Measurements from ENCODE around the gene INTS3. TPM values are rescaled to one million over a fixed set of nuclear protein-coding genes. Genes with fewer than 3 reads are reported as not detected.

Gene INTS3
- total RNA-seq, 2 donors from 2014 or later = 41.4 to 49.0 TPM

GRCh38 chr1:153790313-153790965 lies 62.6 kb downstream of the INTS3 start:
- intact Hi-C loops (cut with DNase I) = loop anchor here (10.0 kb wide), 2 partner anchors 154 to 194 kb away; partner anchors contain the start of genes DENND4B (in 1 of the 2) and RAB13 (in 1 of the 2)
- DNase-seq (ENCODE audit: low spot score) = peak; percentile 95

- intact Hi-C loops (cut with DNase I) = loop anchor here (10.0 kb wide), 2 partner anchors 154 to 194 kb away; partner anchors contain the start of genes DENND4B (in 1 of the 2) and RAB13 (in 1 of the 2)
- peak; percentile 84 for DNase-seq (ENCODE audit: low spot score)
Observed at GRCh38 chr1:153790966-153791647, 63.3 kb downstream of the INTS3 start.

- intact Hi-C loops (cut with DNase I) = loop anchor here (10.0 kb wide), 2 partner anchors 153 to 193 kb away; partner anchors contain the start of genes DENND4B (in 1 of the 2) and RAB13 (in 1 of the 2)
Observed at GRCh38 chr1:153791648-153792253, 63.9 kb downstream of the INTS3 start.

GRCh38 chr1:153792631-153793041 lies 64.8 kb downstream of the INTS3 start:
- peak; percentile 58 for DNase-seq (ENCODE audit: low spot score)

More at GRCh38 chr1:153791648-153792253, 63.9 kb downstream of the INTS3 start:
- peak; percentile 73 for DNase-seq (ENCODE audit: low spot score)

GRCh38 chr1:153793261-153793972 lies 65.6 kb downstream of the INTS3 start:
- intact Hi-C loops (cut with DNase I) = loop anchor here (10.0 kb wide), 2 partner anchors 151 to 191 kb away; partner anchors contain the start of genes DENND4B (in 1 of the 2) and RAB13 (in 1 of the 2)
- DNase-seq (ENCODE audit: low spot score) = peak; percentile 50

More at GRCh38 chr1:153792631-153793041, 64.8 kb downstream of the INTS3 start:
- intact Hi-C loops (cut with DNase I) = loop anchor here (10.0 kb wide), 2 partner anchors 152 to 192 kb away; partner anchors contain the start of genes DENND4B (in 1 of the 2) and RAB13 (in 1 of the 2)

- intact Hi-C loops (cut with DNase I) = loop anchor here (10.0 kb wide), 2 partner anchors 151 to 191 kb away; partner anchors contain the start of genes DENND4B (in 1 of the 2) and RAB13 (in 1 of the 2)
- peak; percentile 66 for DNase-seq (ENCODE audit: low spot score)
Observed at GRCh38 chr1:153793973-153794615, 66.2 kb downstream of the INTS3 start.

GRCh38 chr1:153794624-153795329 lies 66.9 kb downstream of the INTS3 start:
- DNase-seq (ENCODE audit: low spot score) = peak; percentile 67
- intact Hi-C loops (cut with DNase I) = loop anchor here (5.0 to 10.0 kb wide), 3 partner anchors 150 to 193 kb away; partner anchors contain the start of genes RAB13 (in 2 of the 2) and DENND4B (in 1 of the 2)

- intact Hi-C loops (cut with DNase I) = loop anchor here (5.0 to 10.0 kb wide), 3 partner anchors 149 to 192 kb away; partner anchors contain the start of genes RAB13 (in 2 of the 2) and DENND4B (in 1 of the 2)
- DNase-seq (ENCODE audit: low spot score) = peak; percentile 67
Observed at GRCh38 chr1:153795330-153795837, 67.5 kb downstream of the INTS3 start.

- DNase-seq (ENCODE audit: low spot score) = peak; percentile 72
- intact Hi-C loops (cut with DNase I) = loop anchor here (5.0 to 10.0 kb wide), 3 partner anchors 149 to 191 kb away; partner anchors contain the start of genes RAB13 (in 2 of the 2) and DENND4B (in 1 of the 2)
Observed at GRCh38 chr1:153795934-153796785, 68.3 kb downstream of the INTS3 start.

- peak; percentile 86 for DNase-seq (ENCODE audit: low spot score)
Observed at GRCh38 chr1:153796786-153797659, 69.2 kb downstream of the INTS3 start.

GRCh38 chr1:153798468-153798780 lies 70.6 kb downstream of the INTS3 start:
- no peak for DNase-seq (ENCODE audit: low spot score)
- intact Hi-C loops (cut with DNase I) = loop anchor here (5.0 to 10.0 kb wide), 3 partner anchors 146 to 189 kb away; partner anchors contain the start of genes RAB13 (in 2 of the 2) and DENND4B (in 1 of the 2)

More at GRCh38 chr1:153796786-153797659, 69.2 kb downstream of the INTS3 start:
- intact Hi-C loops (cut with DNase I) = loop anchor here (5.0 to 10.0 kb wide), 3 partner anchors 148 to 190 kb away; partner anchors contain the start of genes RAB13 (in 2 of the 2) and DENND4B (in 1 of the 2)

GRCh38 chr1:153799016-153799415 lies 71.2 kb downstream of the INTS3 start:
- no peak for DNase-seq (ENCODE audit: low spot score)
- intact Hi-C loops (cut with DNase I) = loop anchor here (5.0 to 10.0 kb wide), 3 partner anchors 146 to 188 kb away; partner anchors contain the start of genes RAB13 (in 2 of the 2) and DENND4B (in 1 of the 2)

- intact Hi-C loops (cut with DNase I) = loop anchor here (5.0 to 10.0 kb wide), 3 partner anchors 145 to 187 kb away; partner anchors contain the start of genes RAB13 (in 2 of the 2) and DENND4B (in 1 of the 2)
- DNase-seq (ENCODE audit: low spot score) = no peak
Observed at GRCh38 chr1:153799566-153800465, 72.0 kb downstream of the INTS3 start.

- intact Hi-C loops (cut with DNase I) = no loop called here
Observed at GRCh38 chr1:153800516-153800915, 72.7 kb downstream of the INTS3 start.

More at GRCh38 chr1:153800516-153800915, 72.7 kb downstream of the INTS3 start:
- DNase-seq (ENCODE audit: low spot score) = no peak

Measured in posterior vena cava (tissue), 2 donors.